Neural cell (in vitro differentiated cells): ENCODE results near the gene MYO7A. TPM values are rescaled to one million over a fixed set of nuclear protein-coding genes. Genes with fewer than 3 reads are reported as not detected.

Experiments used
- H2AFZ ChIP-seq: fragments of 200-600, 300-800 bp; sonication (generic), shearing (Covaris generic); 2 replicates; pipeline ENCODE4 v1.6.0; 2014; ENCODE audit warnings: low read depth, mild to moderate bottlenecking, antibody characterized with exemption, low read length, moderate library complexity
- H3F3A ChIP-seq: fragments of 200-600 bp; shearing (Covaris generic); 2 replicates; pipeline ENCODE4 v1.6.1; 2016; ENCODE audit warnings: mild to moderate bottlenecking, moderate library complexity, mixed read lengths, antibody characterized with exemption, low read length; ENCODE audit not compliant: insufficient read depth, poor library complexity, severe bottlenecking
- H3K27ac ChIP-seq: fragments of 200-600, 300-800 bp; sonication (generic), shearing (Covaris generic); 2 replicates; pipeline ENCODE4 v1.5.1; 2014; ENCODE audit warnings: mild to moderate bottlenecking, low read length, moderate library complexity
- H3K27me3 ChIP-seq: fragments of 300-800, 200-600 bp; sonication (generic), shearing (Covaris generic); 2 replicates; pipeline ENCODE4 v1.6.0; 2014; ENCODE audit warnings: mild to moderate bottlenecking, low read depth, low read length, moderate library complexity; ENCODE audit not compliant: insufficient read depth
- H3K36me3 ChIP-seq: fragments of 300-800, 200-600 bp; sonication (generic), shearing (Covaris generic); 2 replicates; pipeline ENCODE4 v1.5.1; 2014; ENCODE audit warnings: mild to moderate bottlenecking, antibody characterized with exemption, low read length, moderate library complexity; ENCODE audit not compliant: insufficient read depth
- H3K4me2 ChIP-seq: fragments of 300-800, 200-600 bp; sonication (generic), shearing (Covaris generic); 2 replicates; pipeline ENCODE4 v1.6.0; 2014; ENCODE audit warnings: mild to moderate bottlenecking, low read length
- H3K4me3 ChIP-seq: fragments of 300-800, 200-600 bp; sonication (generic), shearing (Covaris generic); 2 replicates; pipeline ENCODE4 v1.5.1; 2014; ENCODE audit warnings: mild to moderate bottlenecking, low read length, moderate library complexity
- H3K79me2 ChIP-seq: fragments of 200-600 bp; shearing (Covaris generic); replicated peaks from 2 replicates; pipeline ENCODE4 v1.6.0; 2014; ENCODE audit warnings: mild to moderate bottlenecking, low read length, moderate library complexity; ENCODE audit not compliant: insufficient read depth
- H3K9ac ChIP-seq: fragments of 300-800, 200-600 bp; sonication (generic), shearing (Covaris generic); 2 replicates; pipeline ENCODE4 v1.6.1; 2016; ENCODE audit warnings: mild to moderate bottlenecking, low read length, mixed read lengths
- H3K9me2 ChIP-seq: fragments of 200-600 bp; shearing (Covaris generic); 2 replicates; pipeline ENCODE4 v1.6.1; 2016; ENCODE audit warnings: mild to moderate bottlenecking, low read length, mixed read lengths; ENCODE audit not compliant: insufficient read depth
- H3K9me3 ChIP-seq: fragments of 200-600, 300-800 bp; sonication (generic), shearing (Covaris generic); 2 replicates; pipeline ENCODE4 v1.6.1; 2016; ENCODE audit warnings: mild to moderate bottlenecking, mixed run types, low read length, moderate library complexity, mixed read lengths
- H4K20me1 ChIP-seq: fragments of 200-600 bp; shearing (Covaris generic); 2 replicates; pipeline ENCODE4 v1.6.1; 2016; ENCODE audit warnings: mild to moderate bottlenecking, mixed run types; ENCODE audit not compliant: insufficient read depth
- CTCF ChIP-seq: fragments of 450-650 bp; IDR thresholded peaks from 2 replicates; pipeline ENCODE4 v1.5.1; 2014; ENCODE audit warnings: antibody characterized with exemption, mild to moderate bottlenecking, moderate library complexity; ENCODE audit not compliant: poor library complexity, severe bottlenecking
- EP300 ChIP-seq: fragments of 450-650 bp; conservative IDR thresholded peaks from 2 replicates; pipeline ENCODE4 v1.6.1; 2014; ENCODE audit warnings: antibody characterized with exemption, mild to moderate bottlenecking, moderate library complexity; ENCODE audit not compliant: poor library complexity, severe bottlenecking
- EZH2 ChIP-seq: fragments of 200-600, 300-800 bp; shearing (Covaris generic), sonication (generic); IDR thresholded peaks from 2 replicates; pipeline ENCODE4 v1.6.1; 2014; ENCODE audit warnings: antibody characterized with exemption, low read length, borderline replicate concordance, mild to moderate bottlenecking; ENCODE audit not compliant: insufficient read depth, poor library complexity, severe bottlenecking
- MXI1 ChIP-seq: fragments of 450-650 bp; conservative IDR thresholded peaks from 2 replicates; pipeline ENCODE4 v1.6.1; 2014; ENCODE audit warnings: antibody characterized with exemption, mild to moderate bottlenecking; ENCODE audit not compliant: poor library complexity, severe bottlenecking
- POLR2AphosphoS5 ChIP-seq: IDR thresholded peaks from 2 replicates; pipeline ENCODE4 v1.6.1; 2012
- RAD21 ChIP-seq: fragments of 450-650 bp; conservative IDR thresholded peaks from 2 replicates; pipeline ENCODE4 v1.6.1; 2014; ENCODE audit warnings: antibody characterized with exemption, mild to moderate bottlenecking, moderate library complexity
- REST ChIP-seq: IDR thresholded peaks from 2 replicates; pipeline ENCODE4 v1.6.1; 2012; ENCODE audit warnings: borderline replicate concordance
- SMC3 ChIP-seq: fragments of 450-650 bp; conservative IDR thresholded peaks from 2 replicates; pipeline ENCODE4 v1.6.1; 2014; ENCODE audit warnings: antibody characterized with exemption, mild to moderate bottlenecking, moderate library complexity; ENCODE audit not compliant: poor library complexity
- TAF1 ChIP-seq: IDR thresholded peaks from 2 replicates; pipeline ENCODE4 v1.6.1; 2012; ENCODE audit warnings: low read depth
- polyA plus RNA-seq: library from polyadenylated mRNA; depleted of rRNA; stranded (reverse); fragments of >200 nt; gene quantifications from 2 replicates; pipeline ENCODE4 v1.2.3, GENCODE V29; 2014

The MYO7A gene
- polyA plus RNA-seq, 1 donor from 2014 or later, result 0.61 TPM

- Histone ChIP-seq H3K27ac (no peak overlapping the region), H3K4me2 (no peak overlapping the region), H3K27me3 (no peaks in the 10 kb centered on the region)
Measured at GRCh38 chr11:77109236-77110019, 18.6 kb upstream of the MYO7A start.

GRCh38 chr11:77110836-77111235 is 17.2 kb upstream of the MYO7A start:
- no peaks in the 10 kb centered on the region for H3K36me3 ChIP-seq
- H3F3A ChIP-seq, result no peaks in the 10 kb centered on the region
- no peak overlapping the region for H3K4me2 ChIP-seq
- no peak overlapping the region for H3K27ac ChIP-seq
- H3K27me3 ChIP-seq, result no peaks in the 10 kb centered on the region
- no peaks in the 10 kb centered on the region for H3K9me3 ChIP-seq
- no peak overlapping the region for H3K9ac ChIP-seq
- no peak overlapping the region for H2AFZ ChIP-seq
- H3K4me3 ChIP-seq, result no peak overlapping the region
- no peaks in the 10 kb centered on the region for H3K79me2 ChIP-seq
- H4K20me1 ChIP-seq, result no peaks in the 10 kb centered on the region
- no peaks in the 10 kb centered on the region for H3K9me2 ChIP-seq
- TF ChIP-seq SMC3, result no peak
- TF ChIP-seq REST, result no peak
- TF ChIP-seq TAF1, result no peak
- TF ChIP-seq CTCF, result no peak
- TF ChIP-seq RAD21, result no peak
- no peak for TF ChIP-seq POLR2AphosphoS5

More at GRCh38 chr11:77109236-77110019, 18.6 kb upstream of the MYO7A start:
- Histone ChIP-seq H3F3A (no peaks in the 10 kb centered on the region), H2AFZ (no peak overlapping the region), H3K36me3 (no peaks in the 10 kb centered on the region), H3K9me3 (no peaks in the 10 kb centered on the region), H4K20me1 (no peaks in the 10 kb centered on the region), H3K9ac (no peak overlapping the region), H3K9me2 (no peaks in the 10 kb centered on the region), H3K79me2 (no peaks in the 10 kb centered on the region), H3K4me3 (no peak overlapping the region)
- TF ChIP-seq EZH2 (no peak), TAF1 (no peak), REST (no peak), EP300 (no peak), RAD21 (no peak), MXI1 (no peak), POLR2AphosphoS5 (no peak), SMC3 (no peak), CTCF (no peak)
